ENCODE data around the gene YRDC.

The YRDC gene, protein sequence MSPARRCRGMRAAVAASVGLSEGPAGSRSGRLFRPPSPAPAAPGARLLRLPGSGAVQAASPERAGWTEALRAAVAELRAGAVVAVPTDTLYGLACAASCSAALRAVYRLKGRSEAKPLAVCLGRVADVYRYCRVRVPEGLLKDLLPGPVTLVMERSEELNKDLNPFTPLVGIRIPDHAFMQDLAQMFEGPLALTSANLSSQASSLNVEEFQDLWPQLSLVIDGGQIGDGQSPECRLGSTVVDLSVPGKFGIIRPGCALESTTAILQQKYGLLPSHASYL

GRCh38 chr1:37807555-37808368, at the start of gene YRDC, which contains the start of gene C1orf122:
YRDC (minus strand) TSS chr1:37808208; CDS start chr1:37808180, 28 bp downstream.
C1orf122 (plus strand) TSS chr1:37807790; CDS start chr1:37808405, 615 bp downstream.
- peak; percentile 85 for DNase-seq

DNA sequence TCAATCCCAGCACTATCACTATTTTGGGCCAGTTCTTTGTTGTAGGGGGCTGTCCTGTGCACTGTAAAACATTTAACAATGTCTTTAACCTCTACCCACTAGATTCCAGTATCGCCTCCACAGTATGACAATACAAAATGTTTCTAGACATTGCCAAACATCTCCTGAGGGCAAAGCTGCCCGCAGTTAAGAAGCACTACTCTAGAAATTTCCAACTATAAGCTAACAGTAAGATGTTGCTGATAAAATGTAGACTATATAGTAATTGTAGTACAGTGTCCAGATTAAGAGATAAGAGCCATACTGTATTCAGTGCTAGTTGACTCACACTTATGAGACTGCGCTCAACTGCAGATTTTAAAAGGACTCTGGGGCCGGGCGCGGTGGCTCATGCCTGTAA, 46.4 kb upstream of the YRDC start:
- no peak for DNase-seq

DNA sequence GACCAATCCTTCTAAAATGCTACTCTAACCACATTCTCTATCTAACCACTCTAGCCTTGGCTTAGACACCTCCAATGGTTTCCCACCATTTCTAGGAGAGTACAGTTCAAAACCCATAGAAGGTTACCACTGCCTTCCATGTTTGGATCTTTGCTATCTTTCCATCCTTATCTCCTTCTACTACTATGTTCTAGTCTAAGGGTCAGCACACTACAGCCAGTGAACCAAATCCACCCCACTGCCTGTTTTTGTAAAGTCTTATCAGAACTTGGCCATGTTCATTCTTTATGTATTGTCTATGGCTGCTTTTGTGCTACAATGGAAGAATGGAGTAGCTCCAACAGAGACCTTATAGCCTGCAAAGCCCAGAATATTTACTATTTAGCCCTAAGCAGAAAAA, 45.1 kb upstream of the YRDC start:
- no peak for DNase-seq

GRCh38 chr1:37851782-37852210, 43.8 kb upstream of the YRDC start:
- DNase-seq: peak; percentile 81

- no peak for DNase-seq
Observed at GRCh38 chr1:37851262-37851661, 43.3 kb upstream of the YRDC start.

DNA sequence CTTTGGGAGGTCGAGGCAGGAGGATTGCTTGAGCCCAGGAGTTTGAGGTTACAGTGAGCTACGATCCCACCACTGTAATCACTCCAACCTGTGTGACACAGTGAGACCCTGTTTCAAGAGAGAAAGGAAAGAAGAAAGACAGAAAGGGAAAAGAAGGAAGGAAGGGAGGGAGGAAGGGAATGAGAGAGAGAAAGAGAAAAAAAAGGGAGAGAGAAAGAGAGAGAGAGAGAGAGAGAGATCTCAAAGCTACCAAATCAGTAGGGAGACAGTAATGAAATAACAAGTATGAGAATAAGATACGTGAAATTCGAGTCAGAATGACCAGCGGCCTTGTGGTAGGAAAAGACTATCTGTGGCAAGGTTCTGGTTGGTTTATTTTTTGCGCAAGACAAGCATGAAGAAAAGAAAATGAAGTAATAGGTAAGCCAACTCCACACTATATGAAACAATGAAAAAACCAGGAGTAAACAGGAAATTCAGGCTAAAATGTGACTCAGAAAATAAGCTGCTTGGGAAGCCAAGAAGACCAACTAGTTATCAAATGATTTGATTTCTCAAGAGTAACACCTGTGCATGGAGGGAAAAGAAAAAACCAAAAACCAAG, 42.4 kb upstream of the YRDC start:
- DNase-seq: peak; percentile 56

DNA sequence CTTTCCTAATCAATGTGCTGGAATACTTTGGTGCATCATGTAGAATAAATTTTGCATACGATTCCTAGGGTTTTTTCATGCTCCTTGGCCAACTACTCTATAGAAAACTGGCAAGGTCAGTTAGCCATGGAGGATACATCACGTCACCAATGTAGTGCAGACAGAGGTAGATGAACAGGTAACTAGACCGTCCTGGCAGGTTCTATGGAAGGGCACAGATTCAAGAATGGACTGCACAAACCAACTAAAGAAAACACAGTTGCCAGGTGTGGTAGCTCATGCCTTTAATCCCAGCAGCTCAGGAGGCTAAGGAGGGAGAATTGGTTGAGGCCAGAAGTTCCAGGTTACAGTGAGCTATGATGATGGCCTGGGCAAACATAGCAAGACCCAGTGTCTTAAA, 41.5 kb upstream of the YRDC start:
- DNase-seq: no peak

- peak; percentile 47 for DNase-seq
Observed at GRCh38 chr1:37846647-37847339, 38.8 kb upstream of the YRDC start.

GRCh38 chr1:37845786-37846185, 37.8 kb upstream of the YRDC start:
- DNase-seq: peak; percentile 90

DNA sequence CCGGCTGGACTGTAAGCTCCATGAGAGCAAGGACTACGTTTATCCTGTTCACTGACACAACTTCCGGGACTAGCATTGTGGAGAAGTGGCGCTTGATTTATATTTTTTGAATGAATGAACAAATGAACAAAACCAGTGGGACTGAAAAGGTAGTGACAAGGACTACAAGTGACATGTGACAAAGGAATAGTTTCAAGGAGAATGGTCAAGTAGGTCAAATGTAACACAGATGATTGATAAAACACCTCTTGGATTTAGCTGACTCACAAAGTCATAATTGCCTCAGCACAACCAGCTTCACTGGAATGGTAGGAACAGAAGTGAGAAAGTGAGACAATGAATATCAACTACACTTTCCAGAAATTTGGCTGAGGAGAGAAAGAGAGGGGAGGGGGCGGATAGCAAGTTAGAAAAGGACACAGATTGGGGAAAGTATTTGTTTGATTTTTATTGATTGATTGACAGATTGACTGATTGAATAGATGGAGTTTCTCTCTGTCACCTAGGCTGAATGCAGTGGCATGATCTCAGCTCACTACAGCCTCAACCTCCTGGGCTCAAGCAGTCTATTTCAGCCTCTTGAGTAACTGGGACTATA, 37.1 kb upstream of the YRDC start:
- no peak for DNase-seq

DNA sequence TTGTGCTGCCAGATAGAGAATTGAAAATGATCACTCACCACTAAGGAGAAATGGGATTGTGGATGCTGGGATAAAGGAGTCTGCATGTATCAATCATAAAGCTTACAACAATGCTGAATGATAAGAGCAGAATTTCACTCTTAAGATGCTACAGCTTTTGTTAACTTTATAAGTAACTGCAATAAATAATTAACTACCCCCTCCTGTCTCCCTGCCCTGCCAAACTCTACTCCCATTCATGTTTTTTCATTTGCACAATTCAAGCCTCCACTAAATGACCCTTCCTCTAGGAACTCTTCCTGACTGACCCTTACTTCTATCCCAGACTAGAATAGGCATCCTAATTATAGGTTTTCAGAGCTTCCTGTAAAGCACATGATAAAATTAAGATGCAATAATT, 36.5 kb upstream of the YRDC start:
- no peak for DNase-seq

- no peak for DNase-seq
Observed at GRCh38 chr1:37841652-37842051, 33.6 kb upstream of the YRDC start.

GRCh38 chr1:37840711-37841110, 32.7 kb upstream of the YRDC start:
- no peak for DNase-seq

GRCh38 chr1:37839676-37840075, 31.7 kb upstream of the YRDC start:
- DNase-seq: no peak

DNA sequence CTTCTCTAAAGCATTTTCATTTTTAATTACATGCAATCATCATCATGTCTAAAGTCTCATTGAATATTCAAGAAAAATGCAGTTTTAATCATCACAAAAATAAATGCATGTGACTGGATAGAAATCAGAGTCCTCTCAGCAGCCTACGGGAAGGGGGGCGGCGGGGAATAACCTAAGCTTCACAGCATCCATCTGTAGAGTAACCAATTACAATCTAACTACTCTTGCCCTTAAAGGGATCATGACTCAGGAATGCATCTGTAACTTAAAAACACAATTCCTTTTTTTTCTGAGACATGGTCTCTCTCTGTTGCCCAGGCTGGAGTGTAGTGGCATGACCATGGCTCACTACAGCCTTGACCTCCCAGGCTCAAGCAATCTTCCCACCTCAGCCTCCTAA, 28.8 kb upstream of the YRDC start:
- no peak for DNase-seq

DNA sequence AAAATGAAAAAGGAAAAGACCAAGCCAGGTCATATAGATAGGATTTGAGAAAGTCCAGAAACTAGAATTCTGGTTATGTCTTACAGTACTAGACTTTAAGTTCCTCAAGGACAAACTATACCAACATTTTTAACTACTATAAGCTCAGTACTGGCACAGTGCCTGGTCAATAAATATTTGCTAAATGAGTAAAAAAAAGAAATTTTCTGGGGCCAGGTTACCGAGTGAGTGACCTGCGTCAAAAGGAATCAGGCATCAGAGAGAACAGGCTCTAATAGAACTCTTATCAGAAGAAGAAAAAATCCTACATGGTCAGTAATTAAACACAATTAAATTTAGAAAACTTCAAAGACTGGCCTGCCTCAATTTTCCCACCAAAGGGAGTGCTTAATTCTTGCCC, 23.8 kb upstream of the YRDC start:
- no peak for DNase-seq

DNA sequence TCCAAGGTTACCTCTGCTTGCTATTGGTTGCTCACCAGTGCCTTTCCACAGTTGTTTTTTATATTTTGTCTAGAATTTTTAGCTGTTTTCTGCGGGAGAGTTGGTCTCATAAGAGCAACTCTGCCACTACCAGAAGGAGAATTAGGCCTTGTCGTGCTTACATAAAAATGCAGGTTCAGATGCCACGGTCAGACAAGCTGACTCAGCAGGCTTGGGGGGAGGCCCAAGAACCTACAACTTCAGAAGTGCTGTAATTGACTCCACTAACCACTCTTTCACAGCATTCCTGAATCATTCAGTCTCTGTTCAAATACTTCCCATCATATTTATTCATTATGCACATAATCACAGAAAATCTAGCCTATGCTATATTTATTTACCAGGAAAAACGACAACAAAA, 23.1 kb upstream of the YRDC start:
- no peak for DNase-seq

DNA sequence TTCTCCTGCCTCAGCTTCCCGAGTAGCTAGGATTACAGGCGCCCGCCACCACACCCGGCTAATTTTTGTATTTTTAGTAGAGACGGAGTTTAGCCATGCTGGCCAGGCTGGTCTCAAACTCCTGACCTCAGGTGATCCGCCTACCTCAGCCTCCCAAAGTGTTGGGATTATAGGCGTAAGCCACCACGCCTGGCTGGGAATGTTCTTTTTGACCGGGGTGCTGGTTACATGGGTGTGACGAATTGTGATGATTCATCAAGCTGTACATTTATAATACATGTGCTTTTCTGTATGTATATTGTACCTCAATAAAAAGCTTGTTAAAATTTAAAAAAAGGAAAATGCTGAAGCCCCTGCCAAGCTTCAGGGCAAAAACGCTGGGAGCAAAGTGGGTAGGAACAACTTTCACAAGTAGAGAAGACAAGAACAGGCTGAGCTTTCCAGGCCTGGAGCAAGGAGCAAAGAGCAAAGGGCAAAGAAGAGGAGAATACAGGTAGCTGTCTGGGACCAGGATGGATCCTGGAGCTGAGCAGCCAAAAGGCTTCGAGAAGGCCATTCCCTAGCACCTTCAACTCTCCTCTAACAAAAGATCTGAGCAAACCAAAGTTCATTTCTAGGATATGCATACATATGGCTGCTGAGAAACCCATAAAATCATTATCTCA, 20.5 kb upstream of the YRDC start:
- DNase-seq: no peak

DNA sequence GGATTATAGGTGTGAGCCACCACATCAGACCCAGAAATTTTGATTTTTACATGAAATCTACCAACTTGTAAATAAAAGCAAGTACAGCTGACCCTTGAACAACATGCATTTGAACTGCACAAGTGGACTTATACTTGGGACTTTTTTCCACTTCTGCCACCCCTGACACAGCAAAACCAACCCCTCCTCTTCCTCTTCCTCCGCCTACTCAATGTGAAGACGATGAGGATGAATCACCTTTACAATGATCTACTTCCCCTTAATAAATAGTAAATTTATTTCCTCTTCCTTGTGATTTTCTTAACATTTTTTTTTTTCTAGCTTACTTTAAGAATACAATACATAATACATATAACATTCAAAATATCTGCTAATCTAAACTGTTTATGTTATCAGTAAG, 17.5 kb upstream of the YRDC start:
- DNase-seq: peak; percentile 42

- DNase-seq: no peak
Observed at GRCh38 chr1:37824001-37824400, 16.0 kb upstream of the YRDC start.

GRCh38 chr1:37822906-37823815, 15.2 kb upstream of the YRDC start:
- DNase-seq: no peak

All from MV-4-11 (cell line).